ENCODE data around the gene ACOT12.

GRCh38 chr5:81315336-81315735, 78.6 kb downstream of the ACOT12 start:
- TF ChIP-seq, protein P1, sequence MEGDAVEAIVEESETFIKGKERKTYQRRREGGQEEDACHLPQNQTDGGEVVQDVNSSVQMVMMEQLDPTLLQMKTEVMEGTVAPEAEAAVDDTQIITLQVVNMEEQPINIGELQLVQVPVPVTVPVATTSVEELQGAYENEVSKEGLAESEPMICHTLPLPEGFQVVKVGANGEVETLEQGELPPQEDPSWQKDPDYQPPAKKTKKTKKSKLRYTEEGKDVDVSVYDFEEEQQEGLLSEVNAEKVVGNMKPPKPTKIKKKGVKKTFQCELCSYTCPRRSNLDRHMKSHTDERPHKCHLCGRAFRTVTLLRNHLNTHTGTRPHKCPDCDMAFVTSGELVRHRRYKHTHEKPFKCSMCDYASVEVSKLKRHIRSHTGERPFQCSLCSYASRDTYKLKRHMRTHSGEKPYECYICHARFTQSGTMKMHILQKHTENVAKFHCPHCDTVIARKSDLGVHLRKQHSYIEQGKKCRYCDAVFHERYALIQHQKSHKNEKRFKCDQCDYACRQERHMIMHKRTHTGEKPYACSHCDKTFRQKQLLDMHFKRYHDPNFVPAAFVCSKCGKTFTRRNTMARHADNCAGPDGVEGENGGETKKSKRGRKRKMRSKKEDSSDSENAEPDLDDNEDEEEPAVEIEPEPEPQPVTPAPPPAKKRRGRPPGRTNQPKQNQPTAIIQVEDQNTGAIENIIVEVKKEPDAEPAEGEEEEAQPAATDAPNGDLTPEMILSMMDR (IDR thresholded peaks at IDR 0.05) = no peak
- TF ChIP-seq EZH2 (IDR thresholded peaks at IDR 0.05; ENCODE audit: borderline replicate concordance, insufficient read depth, low read depth, low read length, poor library complexity, severe bottlenecking) = no peak
